GM12891 (cell line): ENCODE measurements around the gene MAX.

Source experiments
- POLR2A ChIP-seq: IDR thresholded peaks from 2 replicates; pipeline ENCODE4 v1.6.1; 2011; ENCODE audit warnings: low read depth, low read length, control low read depth
- POLR2AphosphoS5 ChIP-seq: IDR thresholded peaks from 2 replicates; pipeline ENCODE4 v1.6.1; 2011; ENCODE audit warnings: low read depth, low read length, control low read depth
- TAF1 ChIP-seq: IDR thresholded peaks from 2 replicates; pipeline ENCODE4 v1.6.1; 2011; ENCODE audit warnings: low read depth, low read length, control low read depth

DNA sequence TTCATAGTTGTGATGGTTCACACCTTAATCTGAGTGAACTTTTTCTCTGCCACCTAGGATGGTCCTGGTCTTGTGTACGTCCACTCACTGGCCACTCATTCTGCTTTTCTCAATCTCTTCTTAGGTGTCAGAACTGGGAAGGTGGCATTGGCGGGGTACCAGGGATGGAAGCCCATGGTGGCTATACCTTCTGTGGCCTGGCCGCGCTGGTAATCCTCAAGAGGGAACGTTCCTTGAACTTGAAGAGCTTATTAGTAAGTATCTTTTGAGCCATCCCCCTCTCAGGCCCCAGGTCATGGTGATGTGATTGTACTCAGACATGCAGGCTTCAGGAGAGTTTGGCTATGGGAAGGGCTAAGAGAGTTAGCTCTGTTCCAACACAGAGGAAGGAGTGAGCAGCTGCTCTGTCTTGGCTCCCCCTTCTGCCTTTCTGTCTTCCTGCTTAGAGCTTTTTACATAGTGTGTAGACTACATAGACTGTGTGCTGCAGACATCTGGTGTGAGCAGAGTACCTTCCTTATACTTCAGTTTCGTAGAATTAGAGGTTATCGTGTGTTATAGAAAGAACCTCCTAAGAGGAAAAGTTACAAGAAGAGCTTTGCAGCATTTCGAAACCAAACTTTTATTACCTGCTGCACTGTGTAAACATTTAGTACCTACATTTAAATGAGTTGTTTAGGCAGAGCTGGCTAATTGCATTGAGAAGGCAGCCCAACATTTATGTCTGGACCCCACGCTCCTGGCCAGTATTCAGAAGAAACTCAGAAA lies 61.5 kb downstream of the MAX start:
- TF ChIP-seq POLR2A (no peak), POLR2AphosphoS5 (no peak), TAF1 (no peak)
